Measurements from ENCODE around the gene DNAH2. TPM values are rescaled to one million over a fixed set of nuclear protein-coding genes. Genes with fewer than 3 reads are reported as not detected.

Gene DNAH2
- total and polyA plus RNA-seq, 12 donors: under 0.01 to 0.30 (median 0.03) TPM; not detected in 3

GRCh38 chr17:7706631-7707354 lies 10.8 kb upstream of the DNAH2 start:
- DNase-seq (no peak), ATAC-seq (no peak)
- TF ChIP-seq, protein P1, sequence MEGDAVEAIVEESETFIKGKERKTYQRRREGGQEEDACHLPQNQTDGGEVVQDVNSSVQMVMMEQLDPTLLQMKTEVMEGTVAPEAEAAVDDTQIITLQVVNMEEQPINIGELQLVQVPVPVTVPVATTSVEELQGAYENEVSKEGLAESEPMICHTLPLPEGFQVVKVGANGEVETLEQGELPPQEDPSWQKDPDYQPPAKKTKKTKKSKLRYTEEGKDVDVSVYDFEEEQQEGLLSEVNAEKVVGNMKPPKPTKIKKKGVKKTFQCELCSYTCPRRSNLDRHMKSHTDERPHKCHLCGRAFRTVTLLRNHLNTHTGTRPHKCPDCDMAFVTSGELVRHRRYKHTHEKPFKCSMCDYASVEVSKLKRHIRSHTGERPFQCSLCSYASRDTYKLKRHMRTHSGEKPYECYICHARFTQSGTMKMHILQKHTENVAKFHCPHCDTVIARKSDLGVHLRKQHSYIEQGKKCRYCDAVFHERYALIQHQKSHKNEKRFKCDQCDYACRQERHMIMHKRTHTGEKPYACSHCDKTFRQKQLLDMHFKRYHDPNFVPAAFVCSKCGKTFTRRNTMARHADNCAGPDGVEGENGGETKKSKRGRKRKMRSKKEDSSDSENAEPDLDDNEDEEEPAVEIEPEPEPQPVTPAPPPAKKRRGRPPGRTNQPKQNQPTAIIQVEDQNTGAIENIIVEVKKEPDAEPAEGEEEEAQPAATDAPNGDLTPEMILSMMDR (IDR thresholded peaks at IDR 0.05): no peak
- peaks cover 0 to 13% (median under 1%) of the 10 kb centered on the region in 9 donors for H3K36me3 ChIP-seq
- intact Hi-C loops (cut with DNase I): no loop called here
- H3K27ac ChIP-seq: no peak overlapping the region
- H3K9me3 ChIP-seq: no peaks in the 10 kb centered on the region
- H3K4me3 ChIP-seq: no peak overlapping the region
- peaks cover 5 to 66% (median 45%) of the 10 kb centered on the region in 7 donors for H3K27me3 ChIP-seq
- peaks cover 7 to 26% (median 21%) of the 10 kb centered on the region in 9 donors for H3K4me1 ChIP-seq
- 92 to 96% methylated on average over 3 of the region's 3 CpGs for WGBS, 2 donors

DNA sequence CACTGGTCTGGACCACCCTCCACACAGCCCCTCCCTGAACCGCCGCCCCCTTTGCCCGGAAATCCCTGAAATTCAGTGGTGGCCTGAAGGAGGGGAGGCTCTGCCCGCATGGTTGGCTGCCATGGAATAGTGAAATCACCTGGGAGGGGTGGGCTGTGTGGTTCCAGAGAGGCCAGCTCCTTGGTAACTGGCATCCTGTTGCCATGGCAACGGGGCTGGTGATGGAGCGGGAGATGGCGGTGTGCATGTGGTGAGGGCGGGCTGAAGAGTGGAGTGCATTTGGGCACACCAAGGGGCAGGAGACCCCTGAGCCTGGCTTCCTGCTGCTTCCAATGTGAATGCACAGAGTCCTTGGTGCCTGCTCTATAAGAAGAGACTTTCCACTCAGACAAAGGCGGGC lies 10.1 kb upstream of the DNAH2 start:
- 86 to 92% methylated on average over 9 of the region's 9 CpGs for WGBS, 2 donors
- intact Hi-C loops (cut with DNase I): no loop called here

GRCh38 chr17:7707858-7708750 lies 9.4 kb upstream of the DNAH2 start:
- Histone ChIP-seq H3K4me1 (peaks cover 7 to 26% (median 21%) of the 10 kb centered on the region in 9 donors), H3K27ac (no peak overlapping the region), H3K27me3 (peaks cover 5 to 72% (median 58%) of the 10 kb centered on the region in 7 donors), H3K4me3 (no peak overlapping the region), H3K9me3 (no peaks in the 10 kb centered on the region), H3K36me3 (peaks cover 0 to under 1% (median 0%) of the 10 kb centered on the region in 9 donors)
- ATAC-seq: no peak
- TF ChIP-seq, protein P1 (IDR thresholded peaks at IDR 0.05): no peak
- WGBS, 2 donors: 89 to 92% methylated on average over 22 of the region's 22 CpGs
- DNase-seq: no peak
- intact Hi-C loops (cut with DNase I): no loop called here

More for the DNA sequence above, 10.1 kb upstream of the DNAH2 start:
- DNase-seq: no peak
- ATAC-seq: no peak
- H3K4me1 ChIP-seq: peaks cover 7 to 26% (median 21%) of the 10 kb centered on the region in 9 donors
- peaks cover 0 to 7% (median 0%) of the 10 kb centered on the region in 9 donors for H3K36me3 ChIP-seq
- H3K4me3 ChIP-seq: no peak overlapping the region
- H3K27me3 ChIP-seq: peaks cover 5 to 73% (median 52%) of the 10 kb centered on the region in 7 donors
- no peaks in the 10 kb centered on the region for H3K9me3 ChIP-seq
- H3K27ac ChIP-seq: no peak overlapping the region
- TF ChIP-seq, protein P1 (IDR thresholded peaks at IDR 0.05): no peak

DNA sequence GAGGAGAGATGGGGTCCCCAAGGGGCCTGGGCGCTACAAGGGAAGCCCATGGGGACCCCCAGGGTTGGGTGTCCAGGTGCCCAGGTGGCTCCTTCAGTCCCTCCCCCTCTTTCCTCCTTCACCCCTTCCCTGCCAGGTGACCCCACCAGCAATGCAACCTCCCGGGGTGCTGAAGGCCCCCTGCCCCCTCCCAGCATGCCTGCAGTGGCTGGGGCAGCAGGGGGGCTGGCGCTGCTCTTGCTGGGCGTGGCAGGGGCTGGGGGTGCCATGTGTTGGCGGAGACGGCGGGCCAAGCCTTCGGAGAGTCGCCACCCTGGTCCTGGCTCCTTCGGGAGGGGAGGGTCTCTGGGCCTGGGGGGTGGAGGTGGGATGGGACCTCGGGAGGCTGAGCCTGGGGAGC lies 8.5 kb upstream of the DNAH2 start:
- Histone ChIP-seq H3K9me3 (no peaks in the 10 kb centered on the region), H3K4me1 (peaks cover 3 to 23% (median 17%) of the 10 kb centered on the region in 9 donors), H3K4me3 (no peak overlapping the region), H3K27ac (no peak overlapping the region), H3K27me3 (peaks cover 5 to 73% (median 59%) of the 10 kb centered on the region in 7 donors), H3K36me3 (no peaks in the 10 kb centered on the region)
- DNase-seq (no peak), ATAC-seq (no peak)
- intact Hi-C loops (cut with DNase I): no loop called here
- 91% methylated on average over 11 of the region's 11 CpGs for WGBS, 2 donors
- TF ChIP-seq, protein P1 (IDR thresholded peaks at IDR 0.05): no peak

Measured in heart right ventricle (tissue), 16 donors.